Smooth muscle cell (in vitro differentiated cells): ENCODE measurements around the gene BANF1. TPM values are rescaled to one million over a fixed set of nuclear protein-coding genes. Genes with fewer than 3 reads are reported as not detected.

Source experiments
- DNase-seq: peaks from one replicate; lab custom pipeline; 2025; ENCODE audit not compliant: unreplicated experiment; lab: John Stamatoyannopoulos, UW
- H2AFZ ChIP-seq: fragments of 200-600 bp; sonication (generic); 2 replicates; pipeline ENCODE4 v1.6.0; 2016; ENCODE audit warnings: antibody characterized with exemption, low read depth, mild to moderate bottlenecking
- H3F3A ChIP-seq: fragments of 200-600 bp; sonication (generic); 2 replicates; pipeline ENCODE4 v1.6.0; 2017; ENCODE audit warnings: antibody characterized with exemption, low read depth
- H3K27ac ChIP-seq: fragments of 200-600 bp; sonication (generic); 2 replicates; pipeline ENCODE4 v1.5.1; 2016; ENCODE audit warnings: low read depth, mild to moderate bottlenecking
- H3K27me3 ChIP-seq: fragments of 200-600 bp; sonication (generic); 2 replicates; pipeline ENCODE4 v1.6.1; 2016; ENCODE audit warnings: low read depth, mild to moderate bottlenecking
- H3K36me3 ChIP-seq: fragments of 200-600 bp; sonication (generic); 2 replicates; pipeline ENCODE4 v1.5.1; 2016; ENCODE audit warnings: low read depth
- H3K4me1 ChIP-seq: fragments of 200-600 bp; sonication (generic); 2 replicates; pipeline ENCODE4 v1.5.1; 2016; ENCODE audit warnings: low read depth
- H3K4me2 ChIP-seq: fragments of 200-600 bp; sonication (generic); 2 replicates; pipeline ENCODE4 v1.6.0; 2016; ENCODE audit warnings: mild to moderate bottlenecking
- H3K4me3 ChIP-seq: fragments of 200-600 bp; sonication (generic); 2 replicates; pipeline ENCODE4 v1.5.1; 2016; ENCODE audit warnings: mild to moderate bottlenecking
- H3K79me2 ChIP-seq: fragments of 200-600 bp; sonication (generic); 2 replicates; pipeline ENCODE4 v1.6.0; 2016; ENCODE audit warnings: low read depth, mild to moderate bottlenecking
- H3K9ac ChIP-seq: fragments of 200-600 bp; sonication (generic); 2 replicates; pipeline ENCODE4 v1.6.0; 2016; ENCODE audit warnings: low read depth
- H3K9me3 ChIP-seq: fragments of 200-600 bp; sonication (generic); replicated peaks from 2 replicates; pipeline ENCODE4 v1.5.1; 2016; ENCODE audit warnings: low read depth
- H4K20me1 ChIP-seq: fragments of 200-600 bp; sonication (generic); 2 replicates; pipeline ENCODE4 v1.6.0; 2016; ENCODE audit warnings: low read depth
- CTCF ChIP-seq: fragments of 200-600 bp; sonication (generic); IDR thresholded peaks from 2 replicates; pipeline ENCODE4 v1.5.1; 2017; ENCODE audit warnings: borderline replicate concordance, mild to moderate bottlenecking, antibody characterized with exemption; ENCODE audit not compliant: insufficient read depth, poor library complexity, severe bottlenecking
- WGBS: methylation state at CpG from one replicate; pipeline ENCODE4 v1.1.7; 2016; ENCODE audit warnings: low lambda C conversion rate; 5-methylcytosine and 5-hydroxymethylcytosine counted together
- polyA plus RNA-seq: library from polyadenylated mRNA; unstranded; fragments of >200 nt; fragmentation: Nextera tagmentation; extraction: Ambion mirVana; gene quantifications from 2 replicates; pipeline ENCODE4 v1.2.1, GENCODE V29; 2016
- total RNA-seq: library from RNA; depleted of rRNA; stranded (reverse); fragments of >200 nt; gene quantifications from 2 replicates; pipeline ENCODE4 v1.2.3, GENCODE V29; 2014

The BANF1 gene
- total and polyA plus RNA-seq, 2 experiments from 2014 or later, result 61.7 to 269 TPM

GRCh38 chr11:65987336-65987735 is 15.0 kb upstream of the BANF1 start:
- no peak overlapping the region for H3K4me3 ChIP-seq
- no peak for TF ChIP-seq CTCF
- H3K4me2 ChIP-seq, result no peak overlapping the region
- no peaks in the 10 kb centered on the region for H4K20me1 ChIP-seq
- 90% methylated on average over 9 of the region's 9 CpGs for WGBS
- H3F3A ChIP-seq, result no peaks in the 10 kb centered on the region
- H3K79me2 ChIP-seq, result no peaks in the 10 kb centered on the region
- DNase-seq, result no peak
- no peaks in the 10 kb centered on the region for H3K4me1 ChIP-seq
- H2AFZ ChIP-seq, result no peak overlapping the region
- H3K36me3 ChIP-seq, result no peaks in the 10 kb centered on the region
- H3K27ac ChIP-seq, result no peak overlapping the region
- no peaks in the 10 kb centered on the region for H3K27me3 ChIP-seq
- H3K9me3 ChIP-seq, result no peaks in the 10 kb centered on the region
- no peak overlapping the region for H3K9ac ChIP-seq

GRCh38 chr11:65988791-65989592 is 13.3 kb upstream of the BANF1 start:
- no peak overlapping the region for H3K4me2 ChIP-seq
- H3K4me3 ChIP-seq, result no peak overlapping the region
- no peak overlapping the region for H3K9ac ChIP-seq
- H3K27ac ChIP-seq, result no peak overlapping the region
- 44% methylated on average over 10 of the region's 10 CpGs for WGBS
- H3K4me1 ChIP-seq, result no peaks in the 10 kb centered on the region
- H3K27me3 ChIP-seq, result no peaks in the 10 kb centered on the region
- H3F3A ChIP-seq, result no peaks in the 10 kb centered on the region
- H3K9me3 ChIP-seq, result no peaks in the 10 kb centered on the region
- H4K20me1 ChIP-seq, result no peaks in the 10 kb centered on the region
- TF ChIP-seq CTCF, result peak; percentile 87
- H3K79me2 ChIP-seq, result no peaks in the 10 kb centered on the region
- peak; percentile 44 for DNase-seq
- no peak overlapping the region for H2AFZ ChIP-seq
- no peaks in the 10 kb centered on the region for H3K36me3 ChIP-seq

- no peaks in the 10 kb centered on the region for H3K27me3 ChIP-seq
- no peaks in the 10 kb centered on the region for H3F3A ChIP-seq
- H4K20me1 ChIP-seq, result no peaks in the 10 kb centered on the region
- H3K4me3 ChIP-seq, result no peak overlapping the region
- H3K9ac ChIP-seq, result no peak overlapping the region
- no peak overlapping the region for H3K4me2 ChIP-seq
- H3K27ac ChIP-seq, result no peak overlapping the region
- no peak for TF ChIP-seq CTCF
- WGBS, result 93% methylated on average over 5 of the region's 5 CpGs
- H3K9me3 ChIP-seq, result no peaks in the 10 kb centered on the region
- DNase-seq, result no peak
- no peaks in the 10 kb centered on the region for H3K4me1 ChIP-seq
- no peak overlapping the region for H2AFZ ChIP-seq
- H3K79me2 ChIP-seq, result no peaks in the 10 kb centered on the region
- no peaks in the 10 kb centered on the region for H3K36me3 ChIP-seq
These were observed 10.2 kb upstream of the BANF1 start for GRCh38 chr11:65992056-65992455.

GRCh38 chr11:65997286-65997685 is 5.0 kb upstream of the BANF1 start:
- H3K27me3 ChIP-seq, result no peaks in the 10 kb centered on the region
- DNase-seq, result no peak
- WGBS, result 97% methylated on average over 2 of the region's 2 CpGs
- no peak overlapping the region for H2AFZ ChIP-seq
- no peaks in the 10 kb centered on the region for H3F3A ChIP-seq
- no peak overlapping the region for H3K4me2 ChIP-seq
- H3K9ac ChIP-seq, result no peak overlapping the region
- H3K27ac ChIP-seq, result no peak overlapping the region
- H3K9me3 ChIP-seq, result no peaks in the 10 kb centered on the region
- no peak overlapping the region for H3K4me3 ChIP-seq
- peaks cover 9% of the 10 kb centered on the region for H4K20me1 ChIP-seq
- no peaks in the 10 kb centered on the region for H3K4me1 ChIP-seq
- H3K36me3 ChIP-seq, result peaks cover 9% of the 10 kb centered on the region
- peaks cover 25% of the 10 kb centered on the region for H3K79me2 ChIP-seq
- no peak for TF ChIP-seq CTCF
